CD8-positive, alpha-beta memory T cell (primary cell): ENCODE data around the gene SLC37A4. TPM values are rescaled to one million over a fixed set of nuclear protein-coding genes. Genes with fewer than 3 reads are reported as not detected.
"Not testable (repeated sequence)": the region's sequence is repeated elsewhere in the genome, so short reads cannot be mapped to it uniquely, and the experiment has no call there.

Source experiments
- CTCF ChIA-PET: fragments of 350-600 bp; sonication (Branson Sonifier 250); formaldehyde crosslinking; loops from one replicate; lab custom pipeline; 2021; ENCODE audit warnings: antibody characterized with exemption; lab: Charles Lee
- POLR2A ChIA-PET: fragments of 350-600 bp; sonication (Branson Sonifier 250); formaldehyde crosslinking; loops from one replicate; lab custom pipeline; 2021; ENCODE audit warnings: antibody characterized with exemption; lab: Charles Lee
- DNase-seq, 5 donors: peaks; one replicate each; pipeline versions ENCODE4 v3.0.0 to v3.0.0-alpha.2; 2020 to 2022; ENCODE audit warnings: mixed read lengths in 1 of 5
- H3K27ac ChIP-seq: one replicate; pipeline ENCODE4 v1.7.0; 2013; ENCODE audit warnings: low read depth, mild to moderate bottlenecking, low read length, moderate library complexity
- H3K27me3 ChIP-seq: 2 replicates; pipeline ENCODE4 v1.7.0; 2013; ENCODE audit warnings: low read length, mild to moderate bottlenecking; ENCODE audit not compliant: insufficient read depth, poor library complexity, severe bottlenecking
- H3K36me3 ChIP-seq: 2 replicates; pipeline ENCODE4 v1.7.0; 2013; ENCODE audit warnings: mild to moderate bottlenecking, low read length, moderate library complexity; ENCODE audit not compliant: insufficient read depth
- H3K4me1 ChIP-seq: 2 replicates; pipeline ENCODE4 v1.7.0; 2013; ENCODE audit warnings: mild to moderate bottlenecking, low read length, moderate library complexity; ENCODE audit not compliant: insufficient read depth
- H3K4me3 ChIP-seq: 2 replicates; pipeline ENCODE4 v1.7.0; 2013; ENCODE audit warnings: mild to moderate bottlenecking, low read length
- H3K9me3 ChIP-seq: 2 replicates; pipeline ENCODE4 v1.7.0; 2013; ENCODE audit warnings: mild to moderate bottlenecking, low read length
- H3K27ac Mint-ChIP-seq, 8 donors: one replicate each; pipeline ENCODE4 v1.8.0; 2020 to 2021; ENCODE audit warnings: mixed read lengths in 8 of 8, mild to moderate bottlenecking in 6 of 8, inconsistent platforms in 3 of 8, moderate library complexity in 3 of 8
- H3K27me3 Mint-ChIP-seq, 2 donors: one replicate each; pipeline ENCODE4 v1.8.0; 2020 to 2021; ENCODE audit warnings: mixed read lengths in 2 of 2, mild to moderate bottlenecking in 1 of 2, moderate library complexity in 1 of 2
- H3K36me3 Mint-ChIP-seq, 3 donors: one replicate each; pipeline ENCODE4 v1.8.0; 2020 to 2021; ENCODE audit warnings: mixed read lengths in 3 of 3, inconsistent platforms in 1 of 3, mild to moderate bottlenecking in 1 of 3
- H3K4me1 Mint-ChIP-seq, 3 donors: one replicate each; pipeline ENCODE4 v1.8.0; 2020 to 2021; ENCODE audit warnings: mixed read lengths in 3 of 3, inconsistent platforms in 1 of 3, mild to moderate bottlenecking in 1 of 3
- H3K4me3 Mint-ChIP-seq, 7 donors: one replicate each; pipeline ENCODE4 v1.8.0; 2020 to 2021; ENCODE audit warnings: mixed read lengths in 7 of 7, mild to moderate bottlenecking in 6 of 7, moderate library complexity in 4 of 7, inconsistent platforms in 2 of 7
- H3K9me3 Mint-ChIP-seq, 5 donors: one replicate each; pipeline ENCODE4 v1.8.0; 2020 to 2022; ENCODE audit warnings: mixed read lengths in 5 of 5, mild to moderate bottlenecking in 3 of 5, moderate library complexity in 2 of 5, inconsistent platforms in 1 of 5
- polyA plus RNA-seq: library from polyadenylated mRNA; unstranded; fragments of 300-500 nt; fragmentation: Illumina TruSeq; gene quantifications from one replicate; pipeline ENCODE4 v1.2.3, GENCODE V29; 2021
- total RNA-seq, 2 experiments: library from RNA; stranded (reverse); gene quantifications; one replicate each; pipeline ENCODE4 v1.2.3, GENCODE V29; 2021

The SLC37A4 gene
- total and polyA plus RNA-seq, 3 experiments from 2014 or later, result 11.3 to 28.5 (median 22.7) TPM

DNA sequence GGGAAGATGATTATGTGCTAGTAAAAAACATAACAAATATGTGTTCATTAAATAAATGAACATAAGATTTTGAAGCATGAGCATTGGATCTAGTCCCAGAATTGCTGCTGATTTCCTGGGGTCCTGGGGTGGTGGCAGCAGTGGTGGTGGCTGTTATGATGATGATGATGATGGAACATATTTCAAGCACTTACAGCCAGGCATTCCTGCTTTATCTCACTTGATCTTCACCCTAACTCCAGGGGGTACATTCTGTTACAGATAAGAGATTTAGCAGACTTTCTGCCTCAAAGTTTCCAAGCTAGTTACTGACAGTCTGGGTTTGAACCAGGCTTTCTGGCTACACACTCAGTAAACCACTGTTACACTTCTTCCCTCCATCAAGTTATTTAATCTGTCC is 6.9 kb downstream of the SLC37A4 start:
- peaks cover 5 to 70% (median 13%) of the 10 kb centered on the region in 3 donors for H3K36me3 Mint-ChIP-seq
- Histone ChIP-seq H3K4me1 (peaks cover 34% of the 10 kb centered on the region), H3K36me3 (peaks cover 30% of the 10 kb centered on the region), H3K4me3 (no peak overlapping the region), H3K27me3 (no peaks in the 10 kb centered on the region), H3K27ac (no peak overlapping the region), H3K9me3 (no peaks in the 10 kb centered on the region)
- H3K27me3 Mint-ChIP-seq, result no peaks in the 10 kb centered on the region
- ChIA-PET CTCF (interaction anchor here (1.2 kb wide), 2 partner anchors 44 to 182 kb away, joined by 3 to 5 read pairs; partner anchors contain the start of genes CBL and VPS11), POLR2A (no interaction called here)
- H3K9me3 Mint-ChIP-seq, result no peaks in the 10 kb centered on the region
- DNase-seq, result no peak
- H3K27ac Mint-ChIP-seq, result peak overlapping the region; percentile 1 to 94 (median 32)
- H3K4me1 Mint-ChIP-seq, result peaks cover 34 to 54% (median 48%) of the 10 kb centered on the region in 3 donors
- H3K4me3 Mint-ChIP-seq, result peak overlapping the region in 1 of 7 donors; percentile 31

DNA sequence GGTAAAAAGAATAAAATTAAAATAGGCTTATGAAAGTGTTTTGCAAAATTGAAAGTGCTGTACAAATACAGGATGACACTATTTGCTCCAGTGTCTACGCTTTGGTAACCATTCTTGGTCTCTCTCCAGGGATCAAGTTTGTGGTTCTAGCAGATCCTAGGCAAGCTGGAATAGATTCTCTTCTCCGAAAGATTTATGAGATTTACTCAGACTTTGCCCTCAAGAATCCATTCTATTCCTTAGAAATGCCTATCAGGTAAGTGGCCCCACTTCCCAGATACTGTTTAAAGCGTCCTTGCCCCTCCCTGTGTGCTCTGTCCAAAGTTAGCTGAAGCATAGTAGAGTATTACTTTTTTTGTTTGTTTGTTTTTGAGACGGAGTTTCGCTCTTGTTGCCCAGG is 9.0 kb downstream of the SLC37A4 start:
- DNase-seq, result no peak
- peaks cover 31% of the 10 kb centered on the region for H3K36me3 ChIP-seq
- Mint-ChIP-seq H3K27me3 (peaks cover 0 to 2% of the 10 kb centered on the region in 2 donors), H3K27ac (peak overlapping the region in 7 of 8 donors; percentile 23 to 88 (median 59)), H3K4me1 (peaks cover 41 to 68% (median 60%) of the 10 kb centered on the region in 3 donors), H3K36me3 (peaks cover 5 to 84% (median 13%) of the 10 kb centered on the region in 3 donors), H3K9me3 (no peaks in the 10 kb centered on the region), H3K4me3 (peak overlapping the region in 5 of 7 donors; percentile 20 to 79 (median 50))
- ChIA-PET POLR2A (no interaction called here), CTCF (interaction anchor here (1.4 kb wide), 1 partner anchor 9 kb away, joined by 4 read pairs; the partner anchor contains the start of gene SLC37A4)
- H3K4me3 ChIP-seq, result no peak overlapping the region
- H3K27ac ChIP-seq, result no peak overlapping the region
- no peaks in the 10 kb centered on the region for H3K9me3 ChIP-seq
- H3K27me3 ChIP-seq, result no peaks in the 10 kb centered on the region
- peaks cover 44% of the 10 kb centered on the region for H3K4me1 ChIP-seq

- H3K9me3 ChIP-seq, result no peaks in the 10 kb centered on the region
- H3K4me1 Mint-ChIP-seq, result peaks cover 46 to 84% (median 70%) of the 10 kb centered on the region in 3 donors
- POLR2A ChIA-PET, result interaction anchor here (2.1 to 2.9 kb wide), 2 partner anchors 10 to 37 kb away, joined by 10 read pairs; partner anchors contain the start of genes HYOU1 and SLC37A4
- no peaks in the 10 kb centered on the region for H3K27me3 ChIP-seq
- peaks cover 46% of the 10 kb centered on the region for H3K36me3 ChIP-seq
- H3K27ac Mint-ChIP-seq, result peak overlapping the region; percentile 24 to 100 (median 100)
- H3K4me3 ChIP-seq, result peak overlapping the region; percentile 15
- H3K36me3 Mint-ChIP-seq, result peaks cover 12 to 87% (median 12%) of the 10 kb centered on the region in 3 donors
- H3K9me3 Mint-ChIP-seq, result no peaks in the 10 kb centered on the region
- H3K4me3 Mint-ChIP-seq, result peak overlapping the region; percentile 97 to 100 (median 99)
- CTCF ChIA-PET, result interaction anchor here (1.3 to 2.9 kb wide), 3 partner anchors 12 to 31 kb away, joined by 3 to 11 read pairs (median 8); partner anchors contain the start of gene CENATAC
- DNase-seq, result no peak
- peaks cover 0 to 2% of the 10 kb centered on the region in 2 donors for H3K27me3 Mint-ChIP-seq
- H3K4me1 ChIP-seq, result peaks cover 54% of the 10 kb centered on the region
- no peak overlapping the region for H3K27ac ChIP-seq
Observed at GRCh38 chr11:119019996-119020395, 10.7 kb downstream of the SLC37A4 start.

- no peaks in the 10 kb centered on the region for H3K27me3 ChIP-seq
- H3K4me3 Mint-ChIP-seq, result peak within 1 kb of the TSS; percentile 97 to 100 (median 99)
- peak within 1 kb of the TSS; percentile 97 to 100 (median 100) for H3K27ac Mint-ChIP-seq
- CTCF ChIA-PET, result interaction anchor here (0.6 to 2.9 kb wide), 7 partner anchors 10 to 77 kb away, joined by 3 to 11 read pairs (median 5); partner anchors contain the start of gene CENATAC
- peaks cover 38 to 74% (median 54%) of the 10 kb centered on the region in 3 donors for H3K4me1 Mint-ChIP-seq
- no peaks in the 10 kb centered on the region for H3K9me3 ChIP-seq
- no peaks in the 10 kb centered on the region for H3K9me3 Mint-ChIP-seq
- H3K36me3 ChIP-seq, result peaks cover 45% of the 10 kb centered on the region
- peaks cover 6 to 84% (median 12%) of the 10 kb centered on the region in 3 donors for H3K36me3 Mint-ChIP-seq
- peaks cover 0 to 2% of the 10 kb centered on the region in 2 donors for H3K27me3 Mint-ChIP-seq
- peak within 1 kb of the TSS; percentile 83 for H3K4me3 ChIP-seq
- POLR2A ChIA-PET, result interaction anchor here (0.6 to 2.9 kb wide), 18 partner anchors 10 to 618 kb away, joined by 3 to 23 read pairs (median 4); partner anchors contain the start of genes C2CD2L, CENATAC, DPAGT1 and HINFP
- peaks cover 41% of the 10 kb centered on the region for H3K4me1 ChIP-seq
- peak within 1 kb of the TSS; percentile 94 for H3K27ac ChIP-seq
- DNase-seq, result peak; percentile 91 to 97 (median 96)
Observed at GRCh38 chr11:119018074-119018938, 12.4 kb downstream of the SLC37A4 start, which contains the start of the genes RPS25 and TRAPPC4. RPS25 (minus strand) TSS chr11:119018343; CDS start chr11:119018284, 59 bp downstream. TRAPPC4 (plus strand) TSS chr11:119018766; CDS start chr11:119018796, 30 bp downstream.

DNA sequence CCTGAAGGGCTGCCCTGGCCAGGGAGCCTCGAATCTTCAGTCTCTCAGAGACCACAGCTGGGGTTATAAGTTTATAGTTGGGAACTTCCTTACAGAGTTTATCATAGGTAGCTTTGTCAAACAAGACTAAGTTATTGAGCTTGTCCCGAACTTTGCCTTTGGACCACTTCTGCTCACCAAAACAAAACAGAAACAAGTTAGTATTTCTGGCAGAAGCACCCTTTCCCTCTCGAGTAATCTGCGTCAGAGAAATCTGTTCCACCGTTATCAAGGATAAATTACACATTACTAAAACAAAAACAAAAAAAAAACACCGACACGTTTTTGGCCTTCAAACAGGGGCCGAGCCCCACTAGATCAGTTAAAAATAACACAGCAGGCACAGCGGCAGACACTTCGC is 13.3 kb downstream of the SLC37A4 start:
- H3K27ac Mint-ChIP-seq, result peak overlapping the region; percentile 97 to 100 (median 100)
- H3K36me3 ChIP-seq, result peaks cover 49% of the 10 kb centered on the region
- peaks cover 36 to 68% (median 55%) of the 10 kb centered on the region in 3 donors for H3K4me1 Mint-ChIP-seq
- CTCF ChIA-PET, H3K9me3 Mint-ChIP-seq, H3K9me3 ChIP-seq, H3K27me3 Mint-ChIP-seq, H3K27me3 ChIP-seq: not testable (repeated sequence)
- DNase-seq, result peak in 1 of 5 donors; percentile 10
- peaks cover 39% of the 10 kb centered on the region for H3K4me1 ChIP-seq
- peak overlapping the region; percentile 94 for H3K27ac ChIP-seq
- peak overlapping the region; percentile 97 to 100 (median 99) for H3K4me3 Mint-ChIP-seq
- H3K4me3 ChIP-seq, result peak overlapping the region; percentile 83
- H3K36me3 Mint-ChIP-seq, result peaks cover 7 to 83% (median 18%) of the 10 kb centered on the region in 3 donors
- POLR2A ChIA-PET, result interaction anchor here (0.6 to 1.9 kb wide), 4 partner anchors 29 to 179 kb away, joined by 4 to 8 read pairs (median 5); partner anchors contain the start of gene C2CD2L

DNA sequence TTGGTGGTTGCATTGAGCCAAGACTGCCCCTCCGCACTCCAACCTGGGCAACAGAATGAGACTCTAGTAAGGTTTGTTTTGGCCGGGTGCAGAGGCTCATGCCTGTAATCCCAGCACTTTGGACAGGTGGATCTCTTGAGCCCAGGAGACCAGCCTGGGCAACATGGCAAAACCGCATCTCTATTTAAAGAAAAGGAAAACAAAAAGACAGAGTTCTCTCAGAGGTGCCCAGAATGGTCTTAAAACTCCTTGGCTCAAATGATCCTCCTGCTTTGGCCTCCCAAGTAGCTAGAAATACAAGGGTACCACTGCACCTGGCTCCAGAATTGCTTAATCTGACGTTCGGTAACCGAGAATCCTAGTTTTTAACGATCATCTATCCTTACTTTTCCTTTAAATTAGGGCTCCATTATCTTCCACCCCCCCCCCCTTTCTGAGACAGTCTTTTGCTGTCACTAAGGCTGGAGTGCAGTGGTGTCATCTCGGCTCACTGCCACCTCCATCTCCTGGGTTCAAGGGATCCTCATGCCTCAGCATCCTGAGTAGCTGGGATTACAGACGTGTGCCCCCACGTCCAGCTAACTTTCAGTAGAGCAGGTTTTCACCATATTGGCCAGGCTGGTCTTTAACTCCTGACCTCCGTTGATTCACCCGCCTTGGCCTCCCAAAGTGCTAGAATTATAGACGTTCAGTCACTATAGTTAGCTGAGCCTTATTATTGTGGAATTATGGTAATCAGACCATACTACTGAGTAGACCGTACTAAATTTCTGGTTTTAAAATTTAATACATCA is 14.3 kb downstream of the SLC37A4 start:
- H3K9me3 ChIP-seq, result no peaks in the 10 kb centered on the region
- Mint-ChIP-seq H3K4me1 (peaks cover 32 to 60% (median 53%) of the 10 kb centered on the region in 3 donors), H3K27me3 (peaks cover 0 to 2% of the 10 kb centered on the region in 2 donors), H3K27ac (peak overlapping the region; percentile 50 to 100 (median 98)), H3K9me3 (no peaks in the 10 kb centered on the region), H3K36me3 (peaks cover 9 to 82% (median 17%) of the 10 kb centered on the region in 3 donors), H3K4me3 (peak overlapping the region in 6 of 7 donors; percentile 32 to 99 (median 86))
- peaks cover 52% of the 10 kb centered on the region for H3K36me3 ChIP-seq
- ChIA-PET CTCF (interaction anchor here (1.9 kb wide), 1 partner anchor 19 kb away, joined by 8 read pairs; the partner anchor contains the start of gene CENATAC), POLR2A (interaction anchor here (0.6 to 1.4 kb wide), 6 partner anchors 14 to 201 kb away, joined by 3 to 12 read pairs (median 3); no protein-coding TSS in a partner anchor)
- no peak for DNase-seq
- H3K4me3 ChIP-seq, result no peak overlapping the region
- H3K27ac ChIP-seq, result peak overlapping the region; percentile 94
- H3K4me1 ChIP-seq, result peaks cover 35% of the 10 kb centered on the region
- no peaks in the 10 kb centered on the region for H3K27me3 ChIP-seq
